Transverse colon (tissue), 4 donors: ENCODE measurements around the gene HS3ST4.

Experiments used
- POLR2AphosphoS5 ChIP-seq, 3 donors: sonication (generic); formaldehyde crosslinking; IDR thresholded peaks; one replicate each; pipeline ENCODE4 v1.6.1; 2016; ENCODE audit warnings: antibody characterized with exemption in 3 of 3
- TF ChIP-seq, protein P1 (sequence below), 5 experiments: fragments of 200-600 bp in 3 of 5; fragments of 450-650 bp in 2 of 5; sonication (generic) in 3 of 5; IDR thresholded peaks; 1 replicate in 2 of 5; 2 replicates in 3 of 5; pipeline ENCODE4 v1.5.1; 2016 to 2017; ENCODE audit warnings: antibody characterized with exemption in 5 of 5, inconsistent platforms in 3 of 5, mild to moderate bottlenecking in 2 of 5, moderate library complexity in 1 of 5

DNA sequence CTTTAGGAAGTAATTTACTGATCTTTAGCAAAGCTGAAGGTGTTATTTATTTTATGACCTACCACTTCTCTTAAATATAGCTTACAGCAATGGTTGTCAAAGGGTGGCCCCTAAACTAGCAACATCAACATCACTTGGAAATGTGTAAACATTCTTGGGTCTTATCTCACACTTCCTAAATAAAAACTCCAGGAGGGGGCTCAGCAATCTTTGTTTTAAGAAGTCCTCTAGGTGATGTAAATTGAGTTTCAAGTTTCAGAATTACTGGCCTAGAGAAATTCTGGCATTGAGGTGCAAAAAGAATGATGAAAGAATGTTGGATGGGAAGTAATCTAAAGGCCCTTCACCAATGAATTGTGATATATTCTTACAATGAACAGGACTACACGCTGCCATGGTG is 142.3 kb downstream of the HS3ST4 start:
- TF ChIP-seq, protein P1, sequence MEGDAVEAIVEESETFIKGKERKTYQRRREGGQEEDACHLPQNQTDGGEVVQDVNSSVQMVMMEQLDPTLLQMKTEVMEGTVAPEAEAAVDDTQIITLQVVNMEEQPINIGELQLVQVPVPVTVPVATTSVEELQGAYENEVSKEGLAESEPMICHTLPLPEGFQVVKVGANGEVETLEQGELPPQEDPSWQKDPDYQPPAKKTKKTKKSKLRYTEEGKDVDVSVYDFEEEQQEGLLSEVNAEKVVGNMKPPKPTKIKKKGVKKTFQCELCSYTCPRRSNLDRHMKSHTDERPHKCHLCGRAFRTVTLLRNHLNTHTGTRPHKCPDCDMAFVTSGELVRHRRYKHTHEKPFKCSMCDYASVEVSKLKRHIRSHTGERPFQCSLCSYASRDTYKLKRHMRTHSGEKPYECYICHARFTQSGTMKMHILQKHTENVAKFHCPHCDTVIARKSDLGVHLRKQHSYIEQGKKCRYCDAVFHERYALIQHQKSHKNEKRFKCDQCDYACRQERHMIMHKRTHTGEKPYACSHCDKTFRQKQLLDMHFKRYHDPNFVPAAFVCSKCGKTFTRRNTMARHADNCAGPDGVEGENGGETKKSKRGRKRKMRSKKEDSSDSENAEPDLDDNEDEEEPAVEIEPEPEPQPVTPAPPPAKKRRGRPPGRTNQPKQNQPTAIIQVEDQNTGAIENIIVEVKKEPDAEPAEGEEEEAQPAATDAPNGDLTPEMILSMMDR (IDR thresholded peaks at IDR 0.05), result no peak
- no peak for TF ChIP-seq POLR2AphosphoS5 (IDR thresholded peaks at IDR 0.05)
